ENCODE results near the gene PZP. TPM values are rescaled to one million over a fixed set of nuclear protein-coding genes. Genes with fewer than 3 reads are reported as not detected.
"Not testable (repeated sequence)": the region's sequence is repeated elsewhere in the genome, so short reads cannot be mapped to it uniquely, and the experiment has no call there.

PZP gene
- not detected for polyA plus RNA-seq (2012; ENCODE audit: missing spikeins)

DNA sequence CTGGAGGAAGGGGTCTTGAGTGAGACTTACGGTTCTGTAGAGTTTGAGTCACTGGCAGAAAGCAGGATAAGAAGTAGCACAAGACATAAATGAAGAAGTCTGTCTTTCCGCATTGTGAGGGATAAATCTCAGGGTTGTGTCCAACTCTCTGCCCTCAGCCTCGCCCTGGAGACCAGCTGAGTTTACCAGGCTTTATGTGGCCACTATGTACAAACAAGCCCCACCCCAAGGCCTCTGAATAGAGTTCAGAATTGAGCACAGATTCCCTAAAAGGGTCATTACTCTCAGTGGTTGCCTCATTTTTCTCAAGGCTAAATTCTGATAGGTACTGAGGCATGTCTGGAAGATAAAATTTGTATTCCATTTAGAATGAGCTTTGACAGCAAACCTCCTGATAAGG is at the start of gene PZP:
Gene PZP, minus strand, starts transcription at position 167 of the 400 bp plus-strand sequence. Its CDS starts 54 bp downstream, at position 113.
- no peak for FAIRE-seq
- no peak for TF ChIP-seq POLR2AphosphoS5 (IDR thresholded peaks at IDR 0.05; ENCODE audit: low read depth, low read length)
- no peak for TF ChIP-seq TAF1 (IDR thresholded peaks at IDR 0.05; ENCODE audit: borderline replicate concordance, low read depth, low read length)
- no peak for TF ChIP-seq POLR2A (IDR thresholded peaks at IDR 0.05; ENCODE audit: low read depth, low read length)
- DNase-seq (ENCODE audit: insufficient read length), result no peak

GRCh38 chr12:9256758-9257405 is 48.7 kb upstream of the PZP start:
- TF ChIP-seq POLR2AphosphoS5 (IDR thresholded peaks at IDR 0.05; ENCODE audit: low read depth, low read length) (no peak), POLR2A (IDR thresholded peaks at IDR 0.05; ENCODE audit: low read depth, low read length) (no peak), TAF1 (IDR thresholded peaks at IDR 0.05; ENCODE audit: borderline replicate concordance, low read depth, low read length) (no peak)
- no peak for FAIRE-seq
- DNase-seq (ENCODE audit: insufficient read length), result no peak

GRCh38 chr12:9256341-9256740 is 48.1 kb upstream of the PZP start:
- DNase-seq (ENCODE audit: insufficient read length), result no peak
- no peak for FAIRE-seq
- TF ChIP-seq POLR2A (IDR thresholded peaks at IDR 0.05; ENCODE audit: low read depth, low read length) (no peak), POLR2AphosphoS5 (IDR thresholded peaks at IDR 0.05; ENCODE audit: low read depth, low read length) (no peak), TAF1 (IDR thresholded peaks at IDR 0.05; ENCODE audit: borderline replicate concordance, low read depth, low read length) (no peak)

DNA sequence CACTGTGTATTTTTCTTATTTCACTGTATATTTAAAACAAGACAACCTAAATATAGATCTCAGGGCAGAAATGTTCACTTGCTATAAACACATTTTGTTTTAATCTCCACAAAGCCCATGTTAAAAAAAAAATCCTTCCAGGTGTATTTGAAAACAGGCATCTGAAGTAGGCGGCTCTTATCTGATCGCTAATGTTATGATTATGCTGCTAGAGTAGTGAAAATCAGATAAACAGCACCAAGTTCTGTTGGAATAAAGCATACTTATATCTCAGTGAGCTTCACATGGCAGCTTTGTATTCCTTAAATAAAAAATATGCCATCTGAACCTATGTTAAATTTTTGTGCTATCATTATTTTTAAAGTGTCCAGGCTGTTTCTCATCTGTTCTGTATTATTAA is 47.6 kb upstream of the PZP start:
- DNase-seq (ENCODE audit: insufficient read length) (no peak), FAIRE-seq (no peak)
- TF ChIP-seq TAF1 (IDR thresholded peaks at IDR 0.05; ENCODE audit: borderline replicate concordance, low read depth, low read length) (no peak), POLR2A (IDR thresholded peaks at IDR 0.05; ENCODE audit: low read depth, low read length) (no peak), POLR2AphosphoS5 (IDR thresholded peaks at IDR 0.05; ENCODE audit: low read depth, low read length) (no peak)

DNA sequence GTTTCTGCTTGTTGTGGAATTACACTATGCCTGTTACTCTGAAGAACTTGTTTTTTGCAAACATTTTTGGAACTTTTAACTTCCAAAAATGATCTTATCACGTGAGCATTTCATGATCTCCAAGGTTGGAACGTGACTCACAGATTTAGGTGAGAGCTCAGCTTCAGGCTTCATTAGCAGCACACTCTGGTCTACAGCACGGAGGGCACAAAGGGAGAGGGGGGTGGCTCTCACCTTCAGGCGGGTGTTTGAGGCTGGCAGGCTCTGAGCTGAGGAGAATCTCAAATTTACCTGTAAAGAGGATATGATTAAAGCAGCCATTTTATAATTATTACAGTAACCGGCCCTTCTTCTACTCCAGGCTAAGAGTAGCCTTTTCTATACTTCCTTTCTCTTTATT is 45.3 kb upstream of the PZP start:
- DNase-seq (ENCODE audit: insufficient read length) (no peak), FAIRE-seq (no peak)
- TF ChIP-seq POLR2A (IDR thresholded peaks at IDR 0.05; ENCODE audit: low read depth, low read length) (no peak), TAF1 (IDR thresholded peaks at IDR 0.05; ENCODE audit: borderline replicate concordance, low read depth, low read length) (no peak), POLR2AphosphoS5 (IDR thresholded peaks at IDR 0.05; ENCODE audit: low read depth, low read length) (no peak)

DNA sequence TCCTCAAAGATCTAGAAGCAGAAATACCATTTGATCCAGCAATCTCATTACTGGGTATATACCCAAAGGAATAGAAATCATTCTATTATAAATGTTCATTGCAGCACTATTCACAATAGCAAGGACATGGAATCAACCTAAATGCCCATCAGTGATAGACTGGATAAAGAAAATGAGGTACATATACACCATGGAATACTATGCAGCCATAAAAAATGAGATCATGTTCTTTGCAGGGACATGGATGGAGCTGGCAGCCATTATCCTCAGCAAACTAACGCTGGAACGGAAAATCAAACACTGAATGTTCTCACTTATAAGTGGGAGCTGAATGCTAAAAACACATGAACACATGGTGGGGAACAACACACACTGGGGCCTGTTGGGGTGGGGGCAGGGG is 44.6 kb upstream of the PZP start:
- DNase-seq (ENCODE audit: insufficient read length); FAIRE-seq: not testable (repeated sequence)

GRCh38 chr12:9252256-9252655 is 44.1 kb upstream of the PZP start:
- DNase-seq (ENCODE audit: insufficient read length) (no peak), FAIRE-seq (no peak)
- TF ChIP-seq POLR2AphosphoS5 (IDR thresholded peaks at IDR 0.05; ENCODE audit: low read depth, low read length), result no peak
- TF ChIP-seq POLR2A (IDR thresholded peaks at IDR 0.05; ENCODE audit: low read depth, low read length), result no peak
- no peak for TF ChIP-seq TAF1 (IDR thresholded peaks at IDR 0.05; ENCODE audit: borderline replicate concordance, low read depth, low read length)

DNA sequence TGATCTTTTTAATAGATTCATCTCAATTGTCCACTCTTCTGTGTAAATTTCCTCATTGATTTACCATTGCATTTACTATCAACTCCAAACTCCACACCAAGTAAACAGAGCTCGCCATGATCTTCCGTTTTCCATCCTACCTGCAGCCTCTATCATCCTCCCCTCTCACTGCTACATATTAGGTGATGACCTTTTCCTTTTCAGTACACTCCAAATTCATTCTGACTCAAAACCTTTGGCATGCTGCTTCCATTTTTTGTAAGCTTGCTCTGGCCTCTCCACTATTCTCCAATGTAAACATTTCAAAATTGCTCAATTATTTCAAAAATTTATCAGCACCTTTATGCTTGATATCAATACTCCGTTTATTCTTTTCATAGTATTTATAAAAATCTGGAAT is 40.2 kb upstream of the PZP start:
- no peak for TF ChIP-seq TAF1 (IDR thresholded peaks at IDR 0.05; ENCODE audit: borderline replicate concordance, low read depth, low read length)
- no peak for TF ChIP-seq POLR2A (IDR thresholded peaks at IDR 0.05; ENCODE audit: low read depth, low read length)
- no peak for TF ChIP-seq POLR2AphosphoS5 (IDR thresholded peaks at IDR 0.05; ENCODE audit: low read depth, low read length)
- FAIRE-seq (no peak), DNase-seq (ENCODE audit: insufficient read length) (no peak)

GRCh38 chr12:9244894-9245293 is 36.7 kb upstream of the PZP start:
- DNase-seq (ENCODE audit: insufficient read length) (peak; percentile 10), FAIRE-seq (peak; percentile 67)
- TF ChIP-seq TAF1 (IDR thresholded peaks at IDR 0.05; ENCODE audit: borderline replicate concordance, low read depth, low read length) (no peak), POLR2A (IDR thresholded peaks at IDR 0.05; ENCODE audit: low read depth, low read length) (no peak), POLR2AphosphoS5 (IDR thresholded peaks at IDR 0.05; ENCODE audit: low read depth, low read length) (no peak)

DNA sequence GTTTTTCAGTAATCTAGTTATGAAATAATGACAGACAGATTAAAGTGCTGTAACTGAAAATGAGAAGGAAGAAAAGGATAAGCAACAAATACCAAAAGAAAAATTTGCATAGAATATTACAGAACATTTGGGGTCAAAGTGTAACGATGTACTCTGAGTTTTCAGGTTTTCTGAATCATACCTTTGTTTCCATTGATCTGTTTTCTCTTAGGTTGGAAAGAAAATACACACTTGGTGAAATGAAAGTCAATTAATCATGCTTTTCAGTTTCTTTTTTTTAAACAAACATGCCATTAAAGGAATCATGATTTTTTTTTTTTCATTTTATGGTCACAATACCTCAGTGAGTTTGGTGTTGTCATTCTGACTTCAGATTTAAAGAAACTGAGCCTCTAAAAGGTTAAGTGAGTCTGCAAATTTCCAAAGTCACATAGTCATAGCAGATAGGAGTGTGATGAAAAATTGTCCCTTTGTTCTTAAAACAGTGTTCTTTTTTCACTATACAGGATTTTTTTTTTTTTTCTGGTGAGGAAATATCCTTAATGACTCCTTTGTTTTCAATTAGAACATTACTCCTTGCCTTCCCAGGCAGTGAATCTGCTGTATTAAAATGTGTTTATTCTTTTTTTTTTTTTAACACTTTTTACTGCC is 35.9 kb upstream of the PZP start:
- peak; percentile 75 for FAIRE-seq
- TF ChIP-seq POLR2A (IDR thresholded peaks at IDR 0.05; ENCODE audit: low read depth, low read length) (no peak), POLR2AphosphoS5 (IDR thresholded peaks at IDR 0.05; ENCODE audit: low read depth, low read length) (no peak), TAF1 (IDR thresholded peaks at IDR 0.05; ENCODE audit: borderline replicate concordance, low read depth, low read length) (no peak)
- DNase-seq (ENCODE audit: insufficient read length), result no peak

DNA sequence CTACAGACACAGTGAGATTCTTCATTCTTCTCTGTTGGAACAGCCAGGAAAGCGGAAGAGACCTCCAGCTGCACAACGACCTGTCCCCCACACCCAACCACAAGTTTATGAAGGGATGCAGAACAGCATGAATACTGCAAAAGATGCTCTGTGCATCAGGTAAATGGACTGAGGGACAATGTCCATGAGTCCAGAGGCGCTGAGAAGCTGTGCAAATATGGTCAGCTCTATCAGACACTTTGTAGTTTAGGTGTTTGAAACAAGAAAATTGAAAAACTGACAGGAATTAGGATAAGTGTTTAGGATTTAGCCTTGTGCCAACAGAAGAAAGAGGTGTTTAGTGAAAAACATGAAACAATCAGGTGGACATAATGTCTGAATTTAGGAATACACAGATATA is 33.1 kb upstream of the PZP start:
- DNase-seq (ENCODE audit: insufficient read length), result no peak
- TF ChIP-seq POLR2A (IDR thresholded peaks at IDR 0.05; ENCODE audit: low read depth, low read length), result no peak
- TF ChIP-seq POLR2AphosphoS5 (IDR thresholded peaks at IDR 0.05; ENCODE audit: low read depth, low read length), result no peak
- TF ChIP-seq TAF1 (IDR thresholded peaks at IDR 0.05; ENCODE audit: borderline replicate concordance, low read depth, low read length), result no peak
- FAIRE-seq, result no peak

DNA sequence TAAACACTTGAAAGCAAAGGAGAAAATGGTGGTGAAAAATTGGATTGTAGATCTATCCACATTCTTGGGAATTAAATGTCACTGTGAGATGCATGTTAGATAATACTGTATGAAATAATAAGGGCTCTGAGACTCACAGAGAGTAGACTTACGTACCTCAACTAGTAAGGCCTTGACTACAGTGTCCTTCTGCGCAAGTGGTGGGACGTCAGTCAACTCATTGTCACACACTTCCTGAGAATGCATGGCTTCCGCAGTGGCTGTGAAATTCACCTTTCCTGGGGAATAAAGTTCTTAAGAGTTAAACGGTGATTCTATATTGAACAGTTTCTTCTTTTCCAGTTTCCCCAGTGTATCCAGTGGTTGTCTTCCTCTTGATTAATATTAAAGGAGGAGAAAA is 32.6 kb upstream of the PZP start:
- DNase-seq (ENCODE audit: insufficient read length) (no peak), FAIRE-seq (no peak)
- no peak for TF ChIP-seq POLR2A (IDR thresholded peaks at IDR 0.05; ENCODE audit: low read depth, low read length)
- TF ChIP-seq TAF1 (IDR thresholded peaks at IDR 0.05; ENCODE audit: borderline replicate concordance, low read depth, low read length), result no peak
- no peak for TF ChIP-seq POLR2AphosphoS5 (IDR thresholded peaks at IDR 0.05; ENCODE audit: low read depth, low read length)

DNA sequence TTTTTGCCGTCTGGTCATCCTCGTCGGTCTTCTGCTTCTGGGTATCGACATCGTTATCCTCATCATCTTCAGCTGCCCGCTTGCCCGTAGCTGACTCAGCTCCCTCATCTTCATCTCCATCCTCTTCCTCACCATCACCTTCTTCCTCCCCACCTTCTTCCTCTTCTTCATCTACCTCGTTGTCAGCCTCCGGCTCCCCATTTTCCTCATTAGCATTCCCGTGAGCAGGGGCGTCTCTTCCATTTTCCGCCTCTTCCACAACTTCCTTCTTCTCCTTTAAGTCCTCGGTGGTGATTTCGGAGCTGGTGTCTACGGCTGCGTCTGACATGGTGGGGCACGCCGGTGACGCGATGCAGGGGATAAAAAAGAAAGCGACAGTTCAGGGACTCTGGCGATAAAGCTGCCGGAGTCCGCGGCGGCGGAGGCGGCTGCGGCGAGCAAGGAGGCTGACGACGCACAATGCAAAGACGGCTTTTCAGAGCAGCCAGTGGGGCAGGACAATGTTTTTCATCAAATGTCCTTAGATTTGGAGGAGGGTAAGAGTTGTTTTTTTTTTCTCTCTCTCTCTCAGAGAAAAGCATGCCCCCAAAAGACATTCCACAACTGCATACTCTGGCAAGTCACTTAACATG is 31.9 kb upstream of the PZP start:
- not testable (repeated sequence) for FAIRE-seq; DNase-seq (ENCODE audit: insufficient read length)

Data from GM12892 (cell line).